Ishikawa (cell line): ENCODE measurements around the gene CCNL2.
A peak's percentile ranks its signal among the peaks of the same experiment; 100 is the strongest.

Experiments used
- CEBPB ChIP-seq: IDR thresholded peaks from 2 replicates; pipeline ENCODE4 v1.6.1; 2012
- EP300 ChIP-seq: IDR thresholded peaks from 2 replicates; pipeline ENCODE4 v1.6.1; 2012; ENCODE audit warnings: borderline replicate concordance
- ZBTB7A ChIP-seq: IDR thresholded peaks from 2 replicates; pipeline ENCODE4 v1.6.1; 2012; ENCODE audit warnings: low read depth

DNA sequence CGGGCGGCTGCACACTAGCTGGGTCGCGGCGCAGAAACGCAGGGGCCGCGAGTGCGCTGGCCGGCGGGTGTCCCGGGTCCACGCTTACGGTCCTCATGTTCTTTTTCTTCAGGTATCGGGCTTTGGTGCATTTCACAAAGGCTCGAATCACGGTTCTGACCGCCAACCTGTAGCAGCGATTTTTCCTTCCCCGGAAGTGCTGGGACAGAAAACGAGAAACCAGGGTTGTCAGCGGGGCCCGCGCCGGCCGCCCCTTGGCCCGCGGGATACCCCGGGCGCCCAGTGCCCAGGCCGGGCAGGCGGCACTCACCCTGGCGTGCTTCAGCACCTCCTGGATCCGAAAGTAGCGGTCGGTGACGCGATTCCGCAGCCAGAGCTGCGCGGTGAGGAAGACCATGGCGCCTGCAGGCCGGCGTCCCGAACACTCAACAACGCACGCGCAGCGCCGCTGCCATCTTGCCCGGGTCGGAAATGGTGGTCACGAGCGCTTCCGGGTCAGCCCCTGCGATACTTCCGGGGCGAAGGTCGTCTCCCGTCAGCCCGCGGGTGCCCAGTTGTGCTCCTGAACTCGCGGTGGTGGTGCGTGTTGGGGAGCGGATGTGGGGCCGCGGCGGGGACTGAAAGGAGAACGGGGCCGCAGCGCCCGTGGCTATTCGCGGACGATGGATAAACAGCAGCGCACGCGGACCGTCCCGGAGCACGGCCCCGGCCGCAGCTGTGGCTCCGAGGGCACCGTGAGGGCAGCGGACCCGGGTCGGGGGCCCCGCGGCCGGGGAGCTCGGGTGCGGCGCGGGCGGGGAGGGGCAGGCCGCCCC, 7.9 kb upstream of the CCNL2 start, which contains the start of gene MRPL20:
- no peak; the same call in 1 of the 2 replicates for TF ChIP-seq ZBTB7A
- TF ChIP-seq CEBPB, result no peak
- peak; percentile 64; the same call in 1 of the 2 replicates for TF ChIP-seq EP300
